ENCODE measurements around the gene PABPN1.
A peak's percentile ranks its signal among the peaks of the same experiment; 100 is the strongest.

GRCh38 chr14:23362200-23362599 lies 40.9 kb downstream of the PABPN1 start:
- TF ChIP-seq CTCF (IDR thresholded peaks at IDR 0.05) (peak in 1 of 4 experiments; percentile 8), POLR2A (IDR thresholded peaks at IDR 0.05) (no peak)

All from uterus (tissue), 2 donors.